Measurements from ENCODE around the gene PHLPP1.

The PHLPP1 gene

DNA sequence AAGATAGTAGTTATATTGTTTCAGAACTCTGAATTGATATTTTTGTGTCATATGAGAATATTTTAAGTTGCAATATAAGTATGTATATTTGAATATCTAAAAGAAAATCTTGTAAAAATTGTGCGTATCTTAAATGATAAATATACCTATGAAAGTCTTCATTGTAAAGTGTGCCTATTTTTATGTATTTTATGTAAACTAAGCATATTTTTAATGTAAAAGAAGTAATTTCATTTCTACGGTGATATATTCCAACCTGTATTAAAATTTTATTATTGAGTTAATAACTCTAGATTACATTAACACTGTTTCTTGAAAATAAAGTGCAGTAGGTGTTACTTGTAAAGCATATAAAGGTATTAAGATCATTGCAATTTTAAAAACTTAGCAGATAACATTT lies 233.4 kb downstream of the PHLPP1 start:
- no peaks in the 10 kb centered on the region for H3K27me3 Mint-ChIP-seq
- peaks cover 20% of the 10 kb centered on the region for H3K36me3 Mint-ChIP-seq (ENCODE audit: low read depth)
- H3K4me1 Mint-ChIP-seq (ENCODE audit: low read depth): peaks cover 19% of the 10 kb centered on the region
- H3K9me3 Mint-ChIP-seq: no peaks in the 10 kb centered on the region
- intact Hi-C loops (cut with micrococcal nuclease): no loop called here
- no peak overlapping the region for H3K27ac Mint-ChIP-seq
- H3K4me3 Mint-ChIP-seq: no peak overlapping the region

DNA sequence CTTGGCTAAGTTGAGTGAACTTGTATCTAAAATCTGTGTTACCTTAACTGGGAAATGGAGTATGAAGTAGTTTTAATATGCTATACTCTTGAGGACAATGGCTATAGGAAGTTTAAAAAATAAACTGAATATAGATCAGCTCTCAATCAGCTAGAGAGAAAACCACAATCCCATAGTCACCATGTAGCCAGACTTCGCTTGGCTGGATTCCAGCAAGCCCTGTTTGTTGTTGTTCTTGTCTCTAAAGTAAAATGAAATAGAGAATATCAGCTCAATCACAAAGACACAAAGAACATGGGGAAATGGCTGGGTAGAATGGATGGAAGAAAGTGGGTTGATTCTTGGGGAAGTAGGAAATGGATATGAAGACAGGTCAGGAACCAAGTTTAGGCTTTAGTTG lies 234.9 kb downstream of the PHLPP1 start:
- H3K36me3 Mint-ChIP-seq (ENCODE audit: low read depth): peaks cover 20% of the 10 kb centered on the region
- peaks cover 20% of the 10 kb centered on the region for H3K4me1 Mint-ChIP-seq (ENCODE audit: low read depth)
- H3K9me3 Mint-ChIP-seq: no peaks in the 10 kb centered on the region
- H3K27me3 Mint-ChIP-seq: no peaks in the 10 kb centered on the region
- intact Hi-C loops (cut with micrococcal nuclease): loop anchor here (2.0 kb wide), 1 partner anchor 231 kb away; no protein-coding TSS in a partner anchor
- H3K27ac Mint-ChIP-seq: peak overlapping the region; percentile 64
- H3K4me3 Mint-ChIP-seq: no peak overlapping the region

DNA sequence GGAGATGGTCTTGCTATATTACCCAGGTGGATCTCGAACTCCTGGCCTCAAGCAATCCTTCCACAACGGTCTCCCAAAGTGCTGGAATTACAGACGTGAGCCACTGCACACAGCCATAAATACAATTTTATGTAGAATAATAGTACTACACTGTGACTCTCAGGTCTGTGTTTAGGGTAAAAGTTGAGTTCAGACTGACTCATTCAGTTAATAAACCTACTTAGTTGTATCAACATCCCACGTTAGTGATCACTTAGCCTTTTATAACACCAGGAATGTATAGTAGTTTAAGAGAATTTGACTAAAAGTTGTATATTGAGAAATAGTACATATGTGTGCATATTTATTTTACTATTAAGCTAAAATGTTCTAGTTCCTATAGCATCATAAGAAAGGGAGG lies 237.5 kb downstream of the PHLPP1 start:
- Mint-ChIP-seq H3K4me1 (ENCODE audit: low read depth) (peaks cover 20% of the 10 kb centered on the region), H3K9me3 (no peaks in the 10 kb centered on the region), H3K27ac (no peak overlapping the region), H3K4me3 (no peak overlapping the region), H3K36me3 (ENCODE audit: low read depth) (peaks cover 5% of the 10 kb centered on the region), H3K27me3 (no peaks in the 10 kb centered on the region)
- intact Hi-C loops (cut with micrococcal nuclease): no loop called here

DNA sequence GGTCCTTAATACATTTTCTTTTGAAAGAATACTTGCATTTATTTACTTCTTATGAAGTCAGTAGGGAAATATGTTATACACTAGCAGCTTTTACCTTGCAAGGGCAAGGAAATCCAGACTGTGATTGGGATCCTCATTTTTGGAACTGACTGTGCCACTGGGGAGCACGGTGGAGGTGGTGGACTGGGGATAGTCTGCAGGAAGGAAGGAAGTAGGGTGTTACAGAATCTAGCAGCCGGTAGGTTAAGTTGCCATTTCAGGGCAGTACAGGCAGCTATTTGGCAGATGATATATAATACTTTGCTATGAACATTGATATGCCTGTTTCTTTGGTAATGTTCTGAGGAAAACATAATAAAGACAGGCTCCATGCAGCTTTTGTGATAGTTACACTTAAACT lies 238.3 kb downstream of the PHLPP1 start:
- no peak overlapping the region for H3K4me3 Mint-ChIP-seq
- peaks cover 7% of the 10 kb centered on the region for H3K36me3 Mint-ChIP-seq (ENCODE audit: low read depth)
- peaks cover 20% of the 10 kb centered on the region for H3K4me1 Mint-ChIP-seq (ENCODE audit: low read depth)
- no peaks in the 10 kb centered on the region for H3K27me3 Mint-ChIP-seq
- H3K27ac Mint-ChIP-seq: no peak overlapping the region
- no peaks in the 10 kb centered on the region for H3K9me3 Mint-ChIP-seq
- intact Hi-C loops (cut with micrococcal nuclease): no loop called here

DNA sequence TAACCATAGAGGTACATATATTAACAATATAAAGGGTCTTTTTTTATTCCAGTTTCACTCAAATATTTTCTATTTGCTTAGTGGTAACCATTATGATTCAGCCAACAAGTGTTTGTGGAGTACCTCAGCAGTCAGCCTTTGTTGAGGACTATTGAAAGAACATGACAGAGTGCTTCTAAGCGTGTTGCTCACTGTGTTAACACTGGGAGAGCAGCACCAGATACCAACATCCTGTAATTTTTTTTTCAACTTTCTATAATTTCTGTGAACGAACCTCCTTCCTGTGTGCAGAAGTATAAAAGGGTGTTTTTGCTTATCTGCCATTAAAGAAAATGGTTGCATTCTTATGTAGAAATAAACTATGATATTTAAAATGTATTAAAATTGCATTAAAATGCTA lies 239.0 kb downstream of the PHLPP1 start:
- Mint-ChIP-seq H3K27me3 (no peaks in the 10 kb centered on the region), H3K4me3 (no peak overlapping the region), H3K36me3 (ENCODE audit: low read depth) (peaks cover 11% of the 10 kb centered on the region), H3K27ac (no peak overlapping the region), H3K4me1 (ENCODE audit: low read depth) (peaks cover 20% of the 10 kb centered on the region), H3K9me3 (no peaks in the 10 kb centered on the region)
- intact Hi-C loops (cut with micrococcal nuclease): no loop called here

DNA sequence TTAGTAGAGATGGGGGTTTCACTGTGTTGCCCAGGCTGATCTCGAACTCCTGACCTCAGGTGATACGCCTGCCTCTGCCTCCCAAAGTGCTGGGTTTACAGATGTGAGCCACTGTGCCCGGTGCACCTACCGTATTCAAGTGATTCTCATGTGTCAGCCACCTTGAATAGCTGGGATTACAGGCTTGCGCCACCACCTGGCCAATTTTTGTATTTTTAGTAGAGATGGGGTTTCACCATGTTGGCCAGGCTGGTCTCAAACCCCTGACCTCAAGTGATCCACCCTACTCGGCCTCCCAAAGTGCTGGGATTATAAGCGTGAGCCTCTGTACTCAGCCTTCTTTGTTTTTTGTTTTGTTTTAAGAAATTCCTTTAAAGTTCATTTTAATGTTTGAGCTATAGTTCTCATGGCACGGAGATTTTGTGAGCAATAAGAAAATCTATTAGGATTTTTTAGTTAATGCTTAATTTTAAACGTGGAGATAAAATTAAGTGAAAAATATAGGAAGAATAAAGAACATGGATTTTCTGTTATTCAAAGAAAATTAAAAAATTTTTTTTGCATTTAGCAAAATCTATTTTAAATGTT lies 242.6 kb downstream of the PHLPP1 start:
- H3K36me3 Mint-ChIP-seq (ENCODE audit: low read depth): peaks cover 13% of the 10 kb centered on the region
- H3K9me3 Mint-ChIP-seq: no peaks in the 10 kb centered on the region
- intact Hi-C loops (cut with micrococcal nuclease): loop anchor here (1.0 kb wide), 1 partner anchor 243 kb away; the partner anchor contains the start of gene PHLPP1
- no peak overlapping the region for H3K4me3 Mint-ChIP-seq
- no peak overlapping the region for H3K27ac Mint-ChIP-seq
- H3K27me3 Mint-ChIP-seq: no peaks in the 10 kb centered on the region
- H3K4me1 Mint-ChIP-seq (ENCODE audit: low read depth): peaks cover 9% of the 10 kb centered on the region

DNA sequence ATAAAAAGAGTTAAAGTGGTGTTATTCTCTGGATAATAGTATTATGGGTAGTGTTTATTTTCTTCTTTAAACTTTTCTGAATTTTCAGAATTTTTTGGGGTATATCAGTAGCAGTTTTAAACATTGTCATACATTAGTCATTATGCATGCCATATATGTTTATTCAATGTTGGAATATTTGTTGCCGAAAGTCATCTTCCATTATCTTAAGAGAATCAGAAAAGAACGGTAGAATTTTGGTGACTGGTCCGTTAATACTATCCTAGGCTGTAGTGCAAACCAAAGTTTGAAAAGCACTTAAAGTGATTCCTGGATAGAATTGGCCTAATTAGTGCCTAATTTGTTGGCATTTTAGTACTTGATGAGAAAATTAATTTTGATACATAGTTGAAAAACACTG lies 244.1 kb downstream of the PHLPP1 start:
- intact Hi-C loops (cut with micrococcal nuclease): no loop called here
- Mint-ChIP-seq H3K27me3 (no peaks in the 10 kb centered on the region), H3K4me3 (no peak overlapping the region), H3K4me1 (ENCODE audit: low read depth) (no peaks in the 10 kb centered on the region), H3K36me3 (ENCODE audit: low read depth) (peaks cover 27% of the 10 kb centered on the region), H3K9me3 (no peaks in the 10 kb centered on the region), H3K27ac (no peak overlapping the region)

DNA sequence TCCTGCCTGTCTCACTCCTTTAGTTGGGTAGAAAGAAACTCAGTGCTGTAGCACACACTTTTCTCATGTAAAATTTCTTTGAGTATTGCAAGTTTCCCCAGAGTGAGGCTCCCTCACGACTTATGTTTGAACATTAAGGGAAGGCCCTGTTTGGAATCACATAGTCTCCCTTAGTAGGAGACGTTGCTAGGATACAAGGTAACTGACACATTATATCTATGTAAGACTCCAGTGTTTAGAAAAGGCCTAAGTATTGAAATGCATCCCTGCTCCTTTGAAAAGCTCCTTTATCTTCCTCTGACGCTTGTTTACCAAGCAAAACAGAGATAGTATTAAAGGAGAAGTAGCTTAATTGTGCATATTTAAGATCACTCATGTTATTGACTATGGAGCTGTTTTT lies 248.2 kb downstream of the PHLPP1 start:
- Mint-ChIP-seq H3K27me3 (no peaks in the 10 kb centered on the region), H3K27ac (no peak overlapping the region), H3K4me3 (no peak overlapping the region), H3K4me1 (ENCODE audit: low read depth) (no peaks in the 10 kb centered on the region), H3K36me3 (ENCODE audit: low read depth) (peaks cover 30% of the 10 kb centered on the region), H3K9me3 (no peaks in the 10 kb centered on the region)
- intact Hi-C loops (cut with micrococcal nuclease): no loop called here

DNA sequence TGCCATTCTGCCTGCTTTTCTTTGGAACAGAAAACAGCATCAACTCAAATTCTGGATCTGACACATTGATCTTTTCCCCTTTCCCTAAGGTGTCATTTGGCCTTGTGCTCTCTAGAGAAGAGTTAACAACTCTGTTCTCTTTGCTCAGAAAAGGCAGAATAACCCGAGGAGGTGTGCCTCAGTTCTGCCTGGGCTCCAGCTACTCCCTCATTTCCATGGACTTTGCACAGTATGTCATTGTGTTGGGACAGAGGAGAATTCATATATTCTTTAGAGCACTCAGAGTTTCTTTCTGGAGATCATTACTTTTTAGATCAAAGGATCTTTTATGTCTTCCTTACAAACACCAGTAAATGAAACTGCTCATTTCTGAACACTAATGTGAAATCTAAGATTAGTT lies 249.1 kb downstream of the PHLPP1 start:
- intact Hi-C loops (cut with micrococcal nuclease): no loop called here
- Mint-ChIP-seq H3K9me3 (no peaks in the 10 kb centered on the region), H3K4me1 (ENCODE audit: low read depth) (no peaks in the 10 kb centered on the region), H3K27me3 (no peaks in the 10 kb centered on the region), H3K36me3 (ENCODE audit: low read depth) (peaks cover 31% of the 10 kb centered on the region), H3K27ac (no peak overlapping the region), H3K4me3 (no peak overlapping the region)

DNA sequence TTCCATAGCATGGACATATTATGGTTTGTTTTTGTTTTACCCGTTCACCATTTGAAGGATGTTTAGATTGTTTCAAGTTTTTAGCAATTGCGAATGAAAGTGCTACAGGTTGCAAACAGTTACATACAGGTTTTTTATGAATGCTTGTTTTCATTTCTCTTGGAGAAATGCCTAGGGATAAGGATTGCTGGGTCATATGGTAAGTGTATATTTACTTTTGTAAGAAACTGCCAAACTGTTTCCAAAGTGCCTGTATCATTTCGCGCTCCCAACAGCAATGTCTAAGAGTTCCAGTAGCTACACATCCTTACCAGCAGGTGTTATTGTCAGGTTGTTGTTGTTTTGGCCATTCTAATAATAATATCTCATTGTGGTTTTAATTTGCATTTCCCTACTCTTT lies 251.7 kb downstream of the PHLPP1 start:
- Mint-ChIP-seq H3K9me3 (no peaks in the 10 kb centered on the region), H3K4me1 (ENCODE audit: low read depth) (no peaks in the 10 kb centered on the region), H3K4me3 (no peak overlapping the region), H3K36me3 (ENCODE audit: low read depth) (peaks cover 32% of the 10 kb centered on the region), H3K27ac (no peak overlapping the region), H3K27me3 (no peaks in the 10 kb centered on the region)
- intact Hi-C loops (cut with micrococcal nuclease): no loop called here

DNA sequence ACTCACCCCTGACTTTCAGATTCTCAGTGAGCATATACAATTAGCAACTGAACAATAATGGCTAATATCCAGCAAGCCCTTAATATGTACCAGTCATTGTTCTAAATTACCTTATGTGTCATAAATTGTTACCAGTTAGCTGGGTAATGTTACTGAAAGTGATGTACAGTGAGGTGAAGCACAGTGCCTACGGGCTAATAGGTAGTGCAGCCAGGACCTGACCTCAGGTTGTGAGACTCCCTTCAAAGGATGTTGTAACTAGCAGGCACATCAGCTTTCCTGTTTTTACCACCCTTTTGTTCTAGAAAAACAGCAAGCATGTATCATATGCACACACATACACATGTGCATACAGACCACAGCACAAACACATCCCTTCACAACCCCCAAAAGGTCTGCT lies 258.3 kb downstream of the PHLPP1 start:
- Mint-ChIP-seq H3K4me3 (no peak overlapping the region), H3K36me3 (ENCODE audit: low read depth) (peaks cover 41% of the 10 kb centered on the region), H3K9me3 (no peaks in the 10 kb centered on the region), H3K27me3 (no peaks in the 10 kb centered on the region), H3K27ac (no peak overlapping the region), H3K4me1 (ENCODE audit: low read depth) (peaks cover 24% of the 10 kb centered on the region)
- intact Hi-C loops (cut with micrococcal nuclease): no loop called here

DNA sequence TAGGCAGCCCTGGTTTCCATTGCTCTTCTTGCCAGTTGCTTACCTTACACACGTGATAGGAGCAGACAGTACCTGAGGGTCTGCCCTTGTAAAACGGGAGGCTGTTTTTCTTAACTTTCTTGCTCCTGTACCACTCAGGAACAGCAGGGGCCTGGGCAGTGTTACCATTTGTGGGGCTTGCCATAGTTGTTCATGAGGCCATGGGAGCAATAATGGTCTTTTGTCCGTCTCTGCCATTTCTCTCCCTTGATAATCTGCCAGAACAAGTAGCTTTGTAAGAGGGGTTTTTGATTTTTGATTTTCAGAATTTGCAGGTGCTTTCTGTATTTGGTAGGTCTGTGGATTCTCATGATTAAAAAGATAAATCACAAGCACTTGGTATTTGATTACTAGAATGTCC lies 259.0 kb downstream of the PHLPP1 start:
- no peaks in the 10 kb centered on the region for H3K9me3 Mint-ChIP-seq
- H3K4me3 Mint-ChIP-seq: no peak overlapping the region
- no peaks in the 10 kb centered on the region for H3K27me3 Mint-ChIP-seq
- H3K27ac Mint-ChIP-seq: no peak overlapping the region
- peaks cover 31% of the 10 kb centered on the region for H3K4me1 Mint-ChIP-seq (ENCODE audit: low read depth)
- peaks cover 43% of the 10 kb centered on the region for H3K36me3 Mint-ChIP-seq (ENCODE audit: low read depth)
- intact Hi-C loops (cut with micrococcal nuclease): no loop called here

DNA sequence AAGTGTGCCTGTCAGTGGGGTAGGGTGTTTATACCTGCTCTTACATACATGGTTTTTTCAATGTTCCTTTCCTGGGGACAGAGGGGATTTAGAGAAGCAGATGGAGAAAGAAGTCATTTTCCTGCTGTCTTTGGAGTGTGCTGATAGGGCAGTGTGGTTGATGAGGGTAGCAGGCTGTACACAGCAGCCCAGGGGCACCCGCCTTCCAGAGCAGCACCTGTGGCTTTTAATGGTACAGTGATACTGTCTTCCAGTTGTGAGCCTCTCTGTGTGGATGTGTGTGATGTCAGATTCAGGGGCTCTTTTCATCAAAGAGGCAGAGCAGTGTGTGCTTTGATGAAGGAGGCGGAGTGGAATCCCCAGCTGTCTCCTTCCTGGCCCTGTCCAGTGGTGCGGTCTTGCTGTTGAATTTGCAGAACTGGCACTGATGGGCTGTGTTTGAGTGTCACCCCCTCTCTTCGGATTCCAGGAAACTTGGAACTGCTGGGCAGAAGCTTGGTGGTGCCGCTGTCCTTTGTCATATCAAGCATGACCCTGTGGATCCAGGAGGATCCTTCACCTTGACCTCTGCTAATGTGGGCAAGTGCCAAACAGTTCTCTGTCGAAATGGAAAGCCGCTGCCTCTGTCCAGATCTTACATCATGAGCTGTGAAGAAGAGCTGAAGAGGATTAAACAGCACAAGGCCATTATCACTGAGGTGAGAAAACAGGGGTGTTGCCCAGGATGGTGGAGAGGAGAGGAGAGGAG lies 259.8 kb downstream of the PHLPP1 start:
- H3K4me1 Mint-ChIP-seq (ENCODE audit: low read depth): peaks cover 37% of the 10 kb centered on the region
- H3K27ac Mint-ChIP-seq: no peak overlapping the region
- H3K36me3 Mint-ChIP-seq (ENCODE audit: low read depth): peaks cover 51% of the 10 kb centered on the region
- H3K9me3 Mint-ChIP-seq: no peaks in the 10 kb centered on the region
- H3K4me3 Mint-ChIP-seq: no peak overlapping the region
- intact Hi-C loops (cut with micrococcal nuclease): no loop called here
- H3K27me3 Mint-ChIP-seq: no peaks in the 10 kb centered on the region

DNA sequence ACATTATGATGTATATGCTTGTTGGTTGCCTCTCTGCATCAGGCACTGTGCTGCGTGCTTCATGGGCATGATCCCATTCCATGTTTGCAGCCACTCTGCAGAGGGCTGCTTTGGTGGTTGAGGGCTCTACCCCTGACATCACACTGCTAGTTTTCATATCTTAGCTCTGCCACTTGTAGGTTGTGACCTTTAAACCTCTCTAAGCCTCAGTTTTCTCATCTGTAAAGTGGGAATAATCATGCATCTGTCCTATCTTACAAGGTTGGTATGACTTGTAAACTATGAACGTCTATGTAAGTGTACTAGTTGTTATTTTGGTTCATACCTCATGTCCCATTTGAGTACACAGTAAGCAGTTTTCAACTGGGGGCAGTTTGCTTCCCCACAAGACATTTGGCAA lies 260.4 kb downstream of the PHLPP1 start:
- no peaks in the 10 kb centered on the region for H3K9me3 Mint-ChIP-seq
- H3K36me3 Mint-ChIP-seq (ENCODE audit: low read depth): peaks cover 52% of the 10 kb centered on the region
- H3K4me1 Mint-ChIP-seq (ENCODE audit: low read depth): peaks cover 38% of the 10 kb centered on the region
- H3K27ac Mint-ChIP-seq: no peak overlapping the region
- H3K4me3 Mint-ChIP-seq: no peak overlapping the region
- H3K27me3 Mint-ChIP-seq: no peaks in the 10 kb centered on the region
- intact Hi-C loops (cut with micrococcal nuclease): no loop called here

DNA sequence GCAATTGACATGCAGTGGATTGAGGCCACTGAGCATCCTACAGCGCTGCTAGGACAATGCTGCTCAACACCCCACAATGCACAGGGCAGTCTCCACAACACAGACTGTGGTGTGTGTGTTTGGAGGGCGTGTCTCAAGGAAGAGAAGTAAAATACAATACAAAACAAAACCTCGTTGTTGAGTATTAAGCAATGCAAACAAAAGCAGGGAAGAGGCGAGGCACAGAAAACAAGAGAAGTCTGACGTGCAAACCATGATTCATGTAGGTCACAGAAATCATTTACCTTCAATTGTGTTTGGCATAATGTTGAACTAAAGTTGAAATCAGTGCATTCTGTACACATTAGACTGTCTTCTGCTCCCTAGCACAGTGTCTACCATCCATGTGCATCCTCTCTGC lies 260.9 kb downstream of the PHLPP1 start:
- H3K27me3 Mint-ChIP-seq: no peaks in the 10 kb centered on the region
- no peak overlapping the region for H3K4me3 Mint-ChIP-seq
- H3K36me3 Mint-ChIP-seq (ENCODE audit: low read depth): peaks cover 52% of the 10 kb centered on the region
- peaks cover 43% of the 10 kb centered on the region for H3K4me1 Mint-ChIP-seq (ENCODE audit: low read depth)
- no peak overlapping the region for H3K27ac Mint-ChIP-seq
- H3K9me3 Mint-ChIP-seq: no peaks in the 10 kb centered on the region
- intact Hi-C loops (cut with micrococcal nuclease): no loop called here

Data from dendritic cell treated with granulocyte-macrophage colony-stimulating factor and Interleukin-4, amounts not matched to agents 40 ng/mL and 50 ng/mL, for 4 days (primary cell).